Measurements from ENCODE around the gene OR1A2. TPM values are rescaled to one million over a fixed set of nuclear protein-coding genes. Genes with fewer than 3 reads are reported as not detected.

OR1A2 gene
- total RNA-seq = not detected in 3 replicates
- long read RNA-seq = 0 reads

- TF ChIP-seq CTCF (IDR thresholded peaks at IDR 0.05) = no peak
- Mint-ChIP-seq H3K27ac (ENCODE audit: unreplicated experiment) (no peak within 1 kb of the TSS), H3K27me3 (ENCODE audit: low read depth) (peaks cover 9% of the 10 kb centered on the region), H3K9me3 (ENCODE audit: low read depth) (peaks cover 14% of the 10 kb centered on the region), H3K36me3 (ENCODE audit: low read depth) (no peaks in the 10 kb centered on the region), H3K4me1 (ENCODE audit: low read depth) (no peaks in the 10 kb centered on the region), H3K4me3 (ENCODE audit: unreplicated experiment) (no peak within 1 kb of the TSS)
- no peak for DNase-seq (ENCODE audit: low spot score)
Observed at GRCh38 chr17:3197219-3197618, at the start of gene OR1A2. Gene OR1A2 (plus strand): TSS chr17:3197519. CDS start chr17:3197519, 0 bp downstream.

- H3K36me3 Mint-ChIP-seq (ENCODE audit: low read depth) = no peaks in the 10 kb centered on the region
- H3K27ac Mint-ChIP-seq (ENCODE audit: unreplicated experiment) = no peak overlapping the region
- no peak overlapping the region for H3K4me3 Mint-ChIP-seq (ENCODE audit: unreplicated experiment)
- H3K9me3 Mint-ChIP-seq (ENCODE audit: low read depth) = peaks cover 5% of the 10 kb centered on the region
- DNase-seq (ENCODE audit: low spot score) = no peak
- no peak for TF ChIP-seq CTCF (IDR thresholded peaks at IDR 0.05)
- no peaks in the 10 kb centered on the region for H3K4me1 Mint-ChIP-seq (ENCODE audit: low read depth)
- peaks cover 22% of the 10 kb centered on the region for H3K27me3 Mint-ChIP-seq (ENCODE audit: low read depth)
Observed at GRCh38 chr17:3157218-3157617, 40.1 kb upstream of the OR1A2 start.

- Mint-ChIP-seq H3K27ac (ENCODE audit: unreplicated experiment) (no peak overlapping the region), H3K4me1 (ENCODE audit: low read depth) (no peaks in the 10 kb centered on the region), H3K4me3 (ENCODE audit: unreplicated experiment) (no peak overlapping the region), H3K36me3 (ENCODE audit: low read depth) (no peaks in the 10 kb centered on the region), H3K9me3 (ENCODE audit: low read depth) (peaks cover 14% of the 10 kb centered on the region), H3K27me3 (ENCODE audit: low read depth) (peaks cover 5% of the 10 kb centered on the region)
- TF ChIP-seq CTCF (IDR thresholded peaks at IDR 0.05) = no peak
- no peak for DNase-seq (ENCODE audit: low spot score)
Observed at GRCh38 chr17:3167574-3167973, 29.7 kb upstream of the OR1A2 start.

- no peak overlapping the region for H3K4me3 Mint-ChIP-seq (ENCODE audit: unreplicated experiment)
- H3K27me3 Mint-ChIP-seq (ENCODE audit: low read depth) = peaks cover 8% of the 10 kb centered on the region
- no peaks in the 10 kb centered on the region for H3K4me1 Mint-ChIP-seq (ENCODE audit: low read depth)
- H3K27ac Mint-ChIP-seq (ENCODE audit: unreplicated experiment) = no peak overlapping the region
- H3K9me3 Mint-ChIP-seq (ENCODE audit: low read depth) = no peaks in the 10 kb centered on the region
- no peak for DNase-seq (ENCODE audit: low spot score)
- no peak for TF ChIP-seq CTCF (IDR thresholded peaks at IDR 0.05)
- H3K36me3 Mint-ChIP-seq (ENCODE audit: low read depth) = no peaks in the 10 kb centered on the region
Observed at GRCh38 chr17:3189961-3190360, 7.4 kb upstream of the OR1A2 start.

- no peak for TF ChIP-seq CTCF (IDR thresholded peaks at IDR 0.05)
- Mint-ChIP-seq H3K27me3 (ENCODE audit: low read depth) (peaks cover 6% of the 10 kb centered on the region), H3K4me3 (ENCODE audit: unreplicated experiment) (no peak within 1 kb of the TSS), H3K9me3 (ENCODE audit: low read depth) (peaks cover 11% of the 10 kb centered on the region), H3K36me3 (ENCODE audit: low read depth) (no peaks in the 10 kb centered on the region), H3K27ac (ENCODE audit: unreplicated experiment) (no peak within 1 kb of the TSS), H3K4me1 (ENCODE audit: low read depth) (no peaks in the 10 kb centered on the region)
- no peak for DNase-seq (ENCODE audit: low spot score)
Observed at GRCh38 chr17:3207367-3207766, 10.0 kb downstream of the OR1A2 start, which contains the start of gene OR1A1. Gene OR1A1 (plus strand): TSS chr17:3207667. CDS start chr17:3215621, 7,954 bp downstream.

All from chondrocyte (in vitro differentiated cells).